Kidney (tissue), 14 donors: ENCODE measurements around the gene SLC6A11. TPM values are rescaled to one million over a fixed set of nuclear protein-coding genes. Genes with fewer than 3 reads are reported as not detected.

ENCODE experiments used
- DNase-seq, 5 donors: peaks; one replicate each; pipeline ENCODE4 v3.0.0-alpha.2; 2013 to 2020
- FAIRE-seq: peaks from 2 replicates; lab custom pipeline; 2012; peaks lifted over from hg19 to GRCh38; lab: Jason Lieb, UNC
- H3K27ac ChIP-seq, 2 donors: one replicate each; pipeline ENCODE4 v1.7.0; 2013; ENCODE audit warnings: low read depth in 2 of 2, low read length in 2 of 2, inconsistent platforms in 1 of 2
- H3K27me3 ChIP-seq: one replicate; pipeline ENCODE4 v1.7.1; 2013; ENCODE audit warnings: low read length, inconsistent platforms; ENCODE audit not compliant: control insufficient read depth, insufficient read depth
- H3K36me3 ChIP-seq, 3 donors: one replicate each; pipeline versions ENCODE4 v1.7.0 to v1.7.1; 2013; ENCODE audit warnings: low read length in 3 of 3, control low read depth in 1 of 3, inconsistent platforms in 1 of 3; ENCODE audit not compliant: insufficient read depth in 3 of 3, control insufficient read depth in 2 of 3
- H3K4me1 ChIP-seq, 3 donors: one replicate each; pipeline versions ENCODE4 v1.7.0 to v1.7.1; 2013; ENCODE audit warnings: low read length in 3 of 3, inconsistent platforms in 1 of 3, low read depth in 1 of 3; ENCODE audit not compliant: control insufficient read depth in 2 of 3, insufficient read depth in 2 of 3
- H3K4me3 ChIP-seq, 3 donors: one replicate each; pipeline versions ENCODE4 v1.7.0 to v1.8.1; 2013; ENCODE audit warnings: low read length in 3 of 3, control low read depth in 1 of 3, inconsistent platforms in 1 of 3
- H3K9ac ChIP-seq, 3 donors: one replicate each; pipeline versions ENCODE4 v1.7.0 to v1.7.1; 2013; ENCODE audit warnings: low read length in 3 of 3, control low read depth in 1 of 3, inconsistent platforms in 1 of 3
- H3K9me3 ChIP-seq, 3 donors: one replicate each; pipeline versions ENCODE4 v1.7.0 to v1.7.1; 2013; ENCODE audit warnings: low read length in 3 of 3, control low read depth in 1 of 3, inconsistent platforms in 1 of 3; ENCODE audit not compliant: control insufficient read depth in 2 of 3, insufficient read depth in 1 of 3
- intact Hi-C: fragments of 100-400 bp; cut with DNase I; formaldehyde crosslinking; loops from one replicate; pipeline ENCODE4 v1.11.1; 2022
- polyA plus RNA-seq: library from polyadenylated mRNA; stranded (reverse); fragments of 350-450 nt; fragmentation: Illumina TruSeq; extraction: RNeasy Lipid Tissue Mini Kit (QIAGEN cat#74804); gene quantifications from one replicate; pipeline ENCODE4 v1.2.3, GENCODE V29; 2014; ENCODE audit warnings: low read depth, low replicate concordance; ENCODE audit not compliant: insufficient read depth
- total RNA-seq: library from RNA; stranded (reverse); fragmentation: NEBNext Ultra II Directional; extraction: Animal tissue kit (Norgen Biotek cat#: 25700); gene quantifications from one replicate; pipeline ENCODE4 v1.2.1, GENCODE V29; 2021
- TF ChIP-seq, protein P1 (sequence below): IDR thresholded peaks from 3 replicates; pipeline ENCODE4 v1.5.1; 2012; ENCODE audit warnings: mild to moderate bottlenecking, moderate library complexity, borderline replicate concordance; ENCODE audit not compliant: insufficient read depth; ENCODE audit errors: extremely low read depth
- donor health status: control.
- donor health status: control.
- donor health status: control.
- donor health status: control.
- donor health status: control.
- donor health status: DM: yes; HTN: yes; CAD: no.
- donor health status: Normal renal cell carcinoma (clear cell type).

Gene SLC6A11
- total and polyA plus RNA-seq, 2 donors from 2014 or later: 0.38 TPM; not detected in 1

DNA sequence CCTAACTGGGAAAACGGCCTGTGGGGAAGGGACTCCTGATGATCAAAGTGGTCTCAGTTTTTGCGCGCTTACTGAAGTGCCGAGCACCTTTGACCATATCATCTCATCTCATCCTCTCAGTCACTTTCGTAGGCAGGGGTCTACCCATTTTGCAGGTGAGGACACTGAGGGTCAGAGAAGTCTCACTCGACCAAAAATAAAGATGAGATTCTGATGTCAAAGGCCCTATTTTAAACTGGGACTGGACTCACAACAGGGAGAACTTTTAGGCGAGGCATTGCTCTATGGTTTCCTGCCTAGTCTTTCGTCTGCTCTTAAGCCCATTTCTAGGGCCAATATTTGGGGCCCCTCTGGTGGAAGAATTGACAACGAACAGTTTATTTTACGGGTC lies 830 bp downstream of the SLC6A11 start:
- TF ChIP-seq, protein P1, sequence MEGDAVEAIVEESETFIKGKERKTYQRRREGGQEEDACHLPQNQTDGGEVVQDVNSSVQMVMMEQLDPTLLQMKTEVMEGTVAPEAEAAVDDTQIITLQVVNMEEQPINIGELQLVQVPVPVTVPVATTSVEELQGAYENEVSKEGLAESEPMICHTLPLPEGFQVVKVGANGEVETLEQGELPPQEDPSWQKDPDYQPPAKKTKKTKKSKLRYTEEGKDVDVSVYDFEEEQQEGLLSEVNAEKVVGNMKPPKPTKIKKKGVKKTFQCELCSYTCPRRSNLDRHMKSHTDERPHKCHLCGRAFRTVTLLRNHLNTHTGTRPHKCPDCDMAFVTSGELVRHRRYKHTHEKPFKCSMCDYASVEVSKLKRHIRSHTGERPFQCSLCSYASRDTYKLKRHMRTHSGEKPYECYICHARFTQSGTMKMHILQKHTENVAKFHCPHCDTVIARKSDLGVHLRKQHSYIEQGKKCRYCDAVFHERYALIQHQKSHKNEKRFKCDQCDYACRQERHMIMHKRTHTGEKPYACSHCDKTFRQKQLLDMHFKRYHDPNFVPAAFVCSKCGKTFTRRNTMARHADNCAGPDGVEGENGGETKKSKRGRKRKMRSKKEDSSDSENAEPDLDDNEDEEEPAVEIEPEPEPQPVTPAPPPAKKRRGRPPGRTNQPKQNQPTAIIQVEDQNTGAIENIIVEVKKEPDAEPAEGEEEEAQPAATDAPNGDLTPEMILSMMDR: no peak
- peaks cover 13% of the 10 kb centered on the region for H3K27me3 ChIP-seq
- H3K9me3 ChIP-seq: no peaks in the 10 kb centered on the region
- peaks cover 0 to 2% (median 0%) of the 10 kb centered on the region in 3 donors for H3K4me1 ChIP-seq
- H3K27ac ChIP-seq: no peak overlapping the region
- intact Hi-C loops: no loop called here
- no peak overlapping the region for H3K9ac ChIP-seq
- H3K36me3 ChIP-seq: no peaks in the 10 kb centered on the region
- no peak overlapping the region for H3K4me3 ChIP-seq
- no peak for FAIRE-seq
- DNase-seq: no peak

DNA sequence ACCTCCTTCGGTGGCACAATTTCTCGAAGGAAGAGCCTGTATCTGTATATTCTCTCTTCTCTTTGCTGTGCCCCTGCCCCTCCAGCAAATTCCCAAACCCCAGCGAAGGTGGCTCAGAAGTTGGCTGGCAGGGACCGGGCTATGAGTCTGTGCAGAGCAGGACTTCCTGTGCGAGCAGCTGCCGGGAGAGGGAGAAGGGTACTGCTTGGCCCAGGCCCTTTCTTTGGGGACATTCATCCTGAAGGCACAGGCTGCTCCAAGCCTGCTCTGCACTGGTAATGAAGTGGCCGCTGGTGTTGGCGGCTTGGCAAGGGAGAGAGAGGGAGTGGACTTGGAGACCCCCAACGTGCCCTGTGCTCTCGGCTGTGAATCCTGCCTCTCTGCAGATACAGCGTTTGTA lies 1.5 kb downstream of the SLC6A11 start:
- TF ChIP-seq, protein P1: no peak
- Histone ChIP-seq H3K36me3 (no peaks in the 10 kb centered on the region), H3K4me3 (no peak overlapping the region), H3K9ac (no peak overlapping the region), H3K4me1 (peaks cover 0 to 2% (median 0%) of the 10 kb centered on the region in 3 donors), H3K9me3 (no peaks in the 10 kb centered on the region), H3K27me3 (peaks cover 13% of the 10 kb centered on the region), H3K27ac (no peak overlapping the region)
- DNase-seq (peak in 1 of 5 donors; percentile 0), FAIRE-seq (no peak)
- intact Hi-C loops: no loop called here

DNA sequence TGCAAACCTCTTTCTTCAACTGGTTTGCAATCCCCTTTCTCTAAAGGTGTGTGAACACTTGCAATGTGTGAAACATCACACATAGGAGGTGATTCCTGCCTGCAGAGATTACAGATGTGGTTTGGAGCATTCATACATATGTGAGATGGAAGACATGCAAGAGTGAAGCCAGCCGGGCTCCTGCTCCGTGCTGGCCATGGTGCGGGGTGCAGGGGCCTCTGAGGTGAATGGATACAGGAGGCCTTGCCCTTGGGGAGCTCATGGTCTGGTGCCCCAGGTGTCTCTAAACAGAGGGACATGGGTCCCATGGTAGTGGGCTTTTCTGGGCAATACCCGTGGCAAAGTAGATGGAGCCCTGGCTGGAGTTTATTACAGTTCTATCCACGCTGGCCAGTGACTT lies 6.0 kb downstream of the SLC6A11 start:
- Histone ChIP-seq H3K27ac (no peak overlapping the region), H3K9me3 (no peaks in the 10 kb centered on the region), H3K9ac (no peak overlapping the region), H3K4me1 (no peaks in the 10 kb centered on the region), H3K36me3 (no peaks in the 10 kb centered on the region), H3K27me3 (peaks cover under 1% of the 10 kb centered on the region), H3K4me3 (no peak overlapping the region)
- FAIRE-seq: no peak
- no peak for DNase-seq
- intact Hi-C loops: no loop called here
- TF ChIP-seq, protein P1: no peak
